Spleen (tissue), 7 donors: ENCODE measurements around the gene GTF3C5.

Experiments
- POLR2A ChIP-seq, 3 donors: fragments of 450-650 bp; IDR thresholded peaks; one replicate each; pipeline ENCODE4 v1.5.1; 2017; ENCODE audit warnings: antibody characterized with exemption in 3 of 3, mild to moderate bottlenecking in 1 of 3
- POLR2AphosphoS5 ChIP-seq, 3 donors: sonication (generic); formaldehyde crosslinking; IDR thresholded peaks; one replicate each; pipeline ENCODE4 v1.5.1; 2017; ENCODE audit warnings: antibody characterized with exemption in 3 of 3
- TF ChIP-seq, protein P1 (sequence below), 11 experiments: fragments of 200-600 bp in 7 of 11; fragments of 450-650 bp in 4 of 11; sonication (generic) in 4 of 11; IDR thresholded peaks in 8 of 11; conservative IDR thresholded peaks in 3 of 11; 1 replicate in 7 of 11; 2 replicates in 4 of 11; pipeline versions ENCODE4 v1.4.0 to v1.8.0; 2016 to 2021; ENCODE audit warnings: antibody characterized with exemption in 11 of 11, inconsistent platforms in 4 of 11, mild to moderate bottlenecking in 1 of 11
- donor health status: DM: no; HTN: no; CAD: no; lungs with moderate emphysema.
- donor health status: DM: no; HTN: no; CAD: no.
- donor health status: DM: no; HTN: no; CAD: no.

DNA sequence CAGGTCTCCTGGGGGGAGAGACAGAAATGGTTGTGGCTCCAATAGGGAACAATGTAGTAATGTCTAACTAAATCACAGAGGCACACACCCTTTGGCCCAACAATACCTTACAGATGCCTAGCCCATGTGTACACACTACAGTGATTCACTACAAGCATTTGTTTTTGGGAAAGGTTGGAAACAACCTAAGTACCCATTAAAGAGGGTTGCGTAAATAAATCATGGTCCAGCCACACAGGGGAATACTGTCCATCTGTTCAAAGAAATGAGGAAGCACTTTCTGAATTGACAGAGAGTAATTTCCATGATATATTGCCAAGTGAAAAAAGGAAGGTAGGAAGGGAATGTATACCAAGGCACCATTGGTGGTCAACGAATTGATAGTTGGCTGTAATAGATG is 22.0 kb upstream of the GTF3C5 start:
- TF ChIP-seq POLR2AphosphoS5 (IDR thresholded peaks at IDR 0.05): no peak
- TF ChIP-seq, protein P1, sequence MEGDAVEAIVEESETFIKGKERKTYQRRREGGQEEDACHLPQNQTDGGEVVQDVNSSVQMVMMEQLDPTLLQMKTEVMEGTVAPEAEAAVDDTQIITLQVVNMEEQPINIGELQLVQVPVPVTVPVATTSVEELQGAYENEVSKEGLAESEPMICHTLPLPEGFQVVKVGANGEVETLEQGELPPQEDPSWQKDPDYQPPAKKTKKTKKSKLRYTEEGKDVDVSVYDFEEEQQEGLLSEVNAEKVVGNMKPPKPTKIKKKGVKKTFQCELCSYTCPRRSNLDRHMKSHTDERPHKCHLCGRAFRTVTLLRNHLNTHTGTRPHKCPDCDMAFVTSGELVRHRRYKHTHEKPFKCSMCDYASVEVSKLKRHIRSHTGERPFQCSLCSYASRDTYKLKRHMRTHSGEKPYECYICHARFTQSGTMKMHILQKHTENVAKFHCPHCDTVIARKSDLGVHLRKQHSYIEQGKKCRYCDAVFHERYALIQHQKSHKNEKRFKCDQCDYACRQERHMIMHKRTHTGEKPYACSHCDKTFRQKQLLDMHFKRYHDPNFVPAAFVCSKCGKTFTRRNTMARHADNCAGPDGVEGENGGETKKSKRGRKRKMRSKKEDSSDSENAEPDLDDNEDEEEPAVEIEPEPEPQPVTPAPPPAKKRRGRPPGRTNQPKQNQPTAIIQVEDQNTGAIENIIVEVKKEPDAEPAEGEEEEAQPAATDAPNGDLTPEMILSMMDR (IDR thresholded peaks at IDR 0.05 in 8 of 11, conservative IDR thresholded peaks at IDR 0.05 in 3 of 11): no peak
- no peak for TF ChIP-seq POLR2A (IDR thresholded peaks at IDR 0.05)
